ENCODE measurements around the gene BRICD5. TPM values are rescaled to one million over a fixed set of nuclear protein-coding genes. Genes with fewer than 3 reads are reported as not detected.
A peak's percentile ranks its signal among the peaks of the same experiment; 100 is the strongest.

BRICD5 gene
- total RNA-seq, 1 donor from 2014 or later = 30.2 TPM

- Mint-ChIP-seq H3K4me3 (ENCODE audit: unreplicated experiment) (no peak overlapping the region), H3K9me3 (ENCODE audit: unreplicated experiment) (peaks cover 6% of the 10 kb centered on the region), H3K27me3 (ENCODE audit: unreplicated experiment) (peaks cover 6% of the 10 kb centered on the region), H3K4me1 (ENCODE audit: low read depth, unreplicated experiment) (peaks cover 3% of the 10 kb centered on the region), H3K36me3 (ENCODE audit: unreplicated experiment) (no peaks in the 10 kb centered on the region), H3K27ac (ENCODE audit: unreplicated experiment) (peak overlapping the region; percentile 77)
- no peak for DNase-seq
- TF ChIP-seq, protein P1, sequence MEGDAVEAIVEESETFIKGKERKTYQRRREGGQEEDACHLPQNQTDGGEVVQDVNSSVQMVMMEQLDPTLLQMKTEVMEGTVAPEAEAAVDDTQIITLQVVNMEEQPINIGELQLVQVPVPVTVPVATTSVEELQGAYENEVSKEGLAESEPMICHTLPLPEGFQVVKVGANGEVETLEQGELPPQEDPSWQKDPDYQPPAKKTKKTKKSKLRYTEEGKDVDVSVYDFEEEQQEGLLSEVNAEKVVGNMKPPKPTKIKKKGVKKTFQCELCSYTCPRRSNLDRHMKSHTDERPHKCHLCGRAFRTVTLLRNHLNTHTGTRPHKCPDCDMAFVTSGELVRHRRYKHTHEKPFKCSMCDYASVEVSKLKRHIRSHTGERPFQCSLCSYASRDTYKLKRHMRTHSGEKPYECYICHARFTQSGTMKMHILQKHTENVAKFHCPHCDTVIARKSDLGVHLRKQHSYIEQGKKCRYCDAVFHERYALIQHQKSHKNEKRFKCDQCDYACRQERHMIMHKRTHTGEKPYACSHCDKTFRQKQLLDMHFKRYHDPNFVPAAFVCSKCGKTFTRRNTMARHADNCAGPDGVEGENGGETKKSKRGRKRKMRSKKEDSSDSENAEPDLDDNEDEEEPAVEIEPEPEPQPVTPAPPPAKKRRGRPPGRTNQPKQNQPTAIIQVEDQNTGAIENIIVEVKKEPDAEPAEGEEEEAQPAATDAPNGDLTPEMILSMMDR (IDR thresholded peaks at IDR 0.05; ENCODE audit: partially characterized antibody, unreplicated experiment) = no peak
Observed at GRCh38 chr16:2230376-2230775, 19.7 kb upstream of the BRICD5 start.

GRCh38 chr16:2229632-2230250, 19.1 kb upstream of the BRICD5 start:
- Mint-ChIP-seq H3K4me1 (ENCODE audit: low read depth, unreplicated experiment) (peaks cover 3% of the 10 kb centered on the region), H3K36me3 (ENCODE audit: unreplicated experiment) (no peaks in the 10 kb centered on the region), H3K27me3 (ENCODE audit: unreplicated experiment) (peaks cover 5% of the 10 kb centered on the region), H3K4me3 (ENCODE audit: unreplicated experiment) (no peak overlapping the region), H3K27ac (ENCODE audit: unreplicated experiment) (peak overlapping the region; percentile 77), H3K9me3 (ENCODE audit: unreplicated experiment) (peaks cover 6% of the 10 kb centered on the region)
- TF ChIP-seq, protein P1 (IDR thresholded peaks at IDR 0.05; ENCODE audit: partially characterized antibody, unreplicated experiment) = no peak
- DNase-seq = no peak

DNA sequence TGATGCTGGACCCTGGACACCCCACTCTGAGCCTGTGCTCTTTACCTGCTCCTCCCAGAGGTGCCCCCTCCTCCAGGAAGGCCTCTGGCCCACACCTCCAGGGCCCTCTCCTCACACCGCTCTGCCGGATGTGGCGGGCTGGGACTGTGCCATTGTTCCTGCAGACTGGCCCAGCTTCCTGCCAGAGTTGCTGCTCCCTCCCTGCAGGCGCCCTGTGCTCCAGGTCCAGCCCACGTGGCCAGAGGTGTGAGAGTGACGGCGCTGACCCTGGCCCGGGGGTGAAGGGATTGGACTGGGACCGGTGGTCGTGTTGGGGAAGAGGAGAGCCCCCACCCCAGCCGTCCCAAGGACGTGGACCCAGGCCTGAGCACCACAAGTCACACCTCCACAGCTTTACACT, 18.4 kb upstream of the BRICD5 start:
- Mint-ChIP-seq H3K27ac (ENCODE audit: unreplicated experiment) (no peak overlapping the region), H3K36me3 (ENCODE audit: unreplicated experiment) (no peaks in the 10 kb centered on the region), H3K4me3 (ENCODE audit: unreplicated experiment) (no peak overlapping the region), H3K4me1 (ENCODE audit: low read depth, unreplicated experiment) (peaks cover 3% of the 10 kb centered on the region), H3K9me3 (ENCODE audit: unreplicated experiment) (peaks cover 9% of the 10 kb centered on the region), H3K27me3 (ENCODE audit: unreplicated experiment) (peaks cover 8% of the 10 kb centered on the region)
- TF ChIP-seq, protein P1 (IDR thresholded peaks at IDR 0.05; ENCODE audit: partially characterized antibody, unreplicated experiment) = no peak
- no peak for DNase-seq

DNA sequence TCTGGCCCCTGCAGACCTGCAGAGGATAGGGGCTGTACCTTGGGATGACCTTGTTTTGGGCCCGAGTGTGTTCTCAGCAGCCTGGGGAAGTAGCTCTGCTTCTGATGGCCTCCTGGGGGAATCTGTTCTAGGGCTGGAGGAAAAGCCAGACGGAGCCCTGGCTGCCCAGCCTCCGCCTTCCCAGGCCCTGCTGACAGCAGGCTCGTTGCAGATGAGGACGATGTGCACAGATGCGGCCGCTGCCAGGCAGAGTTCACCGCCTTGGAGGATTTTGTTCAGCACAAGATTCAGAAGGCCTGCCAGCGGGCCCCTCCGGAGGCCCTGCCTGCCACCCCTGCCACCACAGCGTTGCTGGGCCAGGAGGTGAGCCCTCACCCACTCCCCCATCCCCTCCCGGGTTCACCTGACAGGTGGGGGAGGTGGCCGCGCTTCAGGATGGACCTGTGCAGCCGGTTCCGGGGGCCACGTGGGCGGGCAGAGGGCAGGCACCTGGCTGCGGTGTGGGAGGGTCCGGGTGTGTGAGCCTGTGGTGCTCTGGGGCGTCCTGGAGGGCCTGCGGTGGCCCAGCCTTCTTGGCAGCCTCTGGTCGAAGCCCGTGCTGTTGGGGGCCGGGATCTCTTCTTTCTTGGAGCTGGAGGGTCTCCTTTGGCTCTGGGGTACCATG, 17.6 kb upstream of the BRICD5 start:
- Mint-ChIP-seq H3K9me3 (ENCODE audit: unreplicated experiment) (peaks cover 7% of the 10 kb centered on the region), H3K27me3 (ENCODE audit: unreplicated experiment) (peaks cover 9% of the 10 kb centered on the region), H3K36me3 (ENCODE audit: unreplicated experiment) (no peaks in the 10 kb centered on the region), H3K4me3 (ENCODE audit: unreplicated experiment) (peak overlapping the region; percentile 57), H3K4me1 (ENCODE audit: low read depth, unreplicated experiment) (peaks cover 3% of the 10 kb centered on the region), H3K27ac (ENCODE audit: unreplicated experiment) (peak overlapping the region; percentile 81)
- TF ChIP-seq, protein P1 (IDR thresholded peaks at IDR 0.05; ENCODE audit: partially characterized antibody, unreplicated experiment) = no peak
- peak; percentile 72 for DNase-seq

DNA sequence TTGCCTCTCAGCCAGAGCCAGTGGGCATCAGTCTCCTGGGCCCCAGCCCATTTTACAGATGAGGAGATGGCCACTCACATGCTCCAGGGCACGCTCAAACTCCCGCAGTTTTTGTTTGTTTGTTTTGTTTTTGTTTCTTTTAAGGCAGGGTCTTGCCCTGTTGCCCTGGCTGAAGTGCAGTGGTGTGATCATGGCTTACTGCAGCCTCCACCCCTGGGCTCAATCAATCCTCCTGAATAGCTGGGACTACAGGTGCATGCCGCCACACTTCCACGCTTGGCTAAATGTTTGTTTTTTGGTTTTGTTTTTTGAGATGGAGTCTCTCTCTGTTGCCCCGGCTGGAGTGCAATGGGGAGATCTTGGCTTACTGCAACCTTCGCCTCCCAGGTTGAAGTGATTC, 16.3 kb upstream of the BRICD5 start:
- TF ChIP-seq, protein P1 (IDR thresholded peaks at IDR 0.05; ENCODE audit: partially characterized antibody, unreplicated experiment) = no peak
- no peak for DNase-seq
- Mint-ChIP-seq H3K4me1 (ENCODE audit: low read depth, unreplicated experiment) (peaks cover 3% of the 10 kb centered on the region), H3K4me3 (ENCODE audit: unreplicated experiment) (no peak overlapping the region), H3K27me3 (ENCODE audit: unreplicated experiment) (peaks cover 9% of the 10 kb centered on the region), H3K9me3 (ENCODE audit: unreplicated experiment) (peaks cover 7% of the 10 kb centered on the region), H3K36me3 (ENCODE audit: unreplicated experiment) (no peaks in the 10 kb centered on the region), H3K27ac (ENCODE audit: unreplicated experiment) (no peak overlapping the region)

Data from glutamatergic neuron (in vitro differentiated cells).